ENCODE results near the gene HS3ST5.

HS3ST5 gene

GRCh38 chr6:114181664-114182063 is 161.2 kb downstream of the HS3ST5 start:
- no peak for DNase-seq (ENCODE audit: low read depth)
- H3K4me3 ChIP-seq (ENCODE audit: low read depth, low read length), result no peak overlapping the region
- no peak for TF ChIP-seq CTCF (conservative IDR thresholded peaks at IDR 0.05; ENCODE audit: low read depth, low read length)

- no peak for DNase-seq (ENCODE audit: low read depth)
- TF ChIP-seq CTCF (conservative IDR thresholded peaks at IDR 0.05; ENCODE audit: low read depth, low read length), result no peak
- no peak overlapping the region for H3K4me3 ChIP-seq (ENCODE audit: low read depth, low read length)
These were observed 163.4 kb downstream of the HS3ST5 start for GRCh38 chr6:114179411-114179810.

DNA sequence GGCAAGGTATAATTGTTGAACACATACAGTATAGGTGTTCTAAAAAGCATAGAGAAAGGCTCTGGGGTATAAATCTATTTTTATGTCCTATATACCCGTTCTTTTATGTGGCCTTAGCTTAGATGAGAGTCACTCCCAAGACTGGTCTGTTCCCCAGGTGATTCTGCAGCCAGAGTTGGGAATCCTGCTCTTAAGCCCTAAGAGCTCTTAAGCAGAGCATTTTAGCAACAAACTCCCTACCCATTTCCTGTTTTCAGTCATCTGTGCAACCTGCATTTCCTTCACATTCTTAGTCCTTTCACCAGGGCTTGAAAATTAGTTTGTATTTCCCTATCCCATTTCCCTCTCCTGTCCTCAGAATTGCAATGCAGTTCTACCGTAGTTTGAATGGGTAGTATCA is 166.1 kb downstream of the HS3ST5 start:
- no peak overlapping the region for H3K4me3 ChIP-seq (ENCODE audit: low read depth, low read length)
- no peak for TF ChIP-seq CTCF (conservative IDR thresholded peaks at IDR 0.05; ENCODE audit: low read depth, low read length)
- DNase-seq (ENCODE audit: low read depth), result no peak

DNA sequence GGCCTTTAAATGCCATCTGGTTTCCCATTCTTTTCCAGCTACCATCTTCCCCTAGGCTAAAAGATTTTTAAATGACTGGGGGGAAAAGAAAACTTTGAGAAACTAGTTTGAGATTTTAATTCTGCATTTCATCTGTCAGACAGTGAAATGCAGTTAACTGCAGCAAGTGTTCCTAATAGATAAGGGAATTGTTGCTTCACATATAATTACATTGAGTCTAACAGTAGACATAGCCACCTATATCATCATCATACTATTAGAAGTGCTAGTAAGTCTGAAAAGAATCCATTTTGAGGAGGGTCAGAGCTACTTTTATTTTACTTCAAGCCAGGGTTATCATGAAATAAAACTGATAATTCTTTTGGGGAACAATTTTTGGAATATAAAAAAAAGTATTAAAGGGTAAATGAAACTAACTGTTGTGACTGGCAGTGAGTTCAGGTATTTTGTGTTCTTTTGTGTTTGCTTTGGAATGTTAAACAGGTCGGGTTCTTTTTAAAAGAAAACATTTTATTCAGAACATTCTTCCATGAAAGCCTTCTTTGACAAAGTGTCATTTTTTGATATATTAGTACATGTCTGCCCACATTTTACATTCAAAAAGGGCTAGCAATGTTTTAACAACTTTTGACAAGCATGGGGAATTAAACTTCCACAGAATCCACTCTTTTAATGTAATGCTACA is 170.1 kb downstream of the HS3ST5 start:
- TF ChIP-seq CTCF (conservative IDR thresholded peaks at IDR 0.05; ENCODE audit: low read depth, low read length), result no peak
- DNase-seq (ENCODE audit: low read depth), result no peak
- H3K4me3 ChIP-seq (ENCODE audit: low read depth, low read length), result no peak overlapping the region

- TF ChIP-seq CTCF (conservative IDR thresholded peaks at IDR 0.05; ENCODE audit: low read depth, low read length), result no peak
- no peak overlapping the region for H3K4me3 ChIP-seq (ENCODE audit: low read depth, low read length)
- no peak for DNase-seq (ENCODE audit: low read depth)
These were observed 171.3 kb downstream of the HS3ST5 start for GRCh38 chr6:114171473-114171872.

- no peak for DNase-seq (ENCODE audit: low read depth)
- no peak for TF ChIP-seq CTCF (conservative IDR thresholded peaks at IDR 0.05; ENCODE audit: low read depth, low read length)
- H3K4me3 ChIP-seq (ENCODE audit: low read depth, low read length), result no peak overlapping the region
These were observed 171.8 kb downstream of the HS3ST5 start for GRCh38 chr6:114170958-114171387.

- no peak overlapping the region for H3K4me3 ChIP-seq (ENCODE audit: low read depth, low read length)
- no peak for DNase-seq (ENCODE audit: low read depth)
- no peak for TF ChIP-seq CTCF (conservative IDR thresholded peaks at IDR 0.05; ENCODE audit: low read depth, low read length)
These were observed 172.5 kb downstream of the HS3ST5 start for GRCh38 chr6:114170372-114170771.
